ENCODE results near the gene NPHS1. TPM values are rescaled to one million over a fixed set of nuclear protein-coding genes. Genes with fewer than 3 reads are reported as not detected.

Gene NPHS1
- total and polyA plus RNA-seq, 2 donors from 2014 or later = 0.25 to 39.7 TPM

- peak overlapping the region in 1 of 3 donors; percentile 6 for H3K9ac ChIP-seq (ENCODE audit: low read length in 3 of 3)
- peak overlapping the region; percentile 1 to 56 (median 35) for H3K4me3 ChIP-seq (ENCODE audit: low read length in 3 of 3)
- intact Hi-C loops (cut with DNase I) = no loop called here
- H3K36me3 ChIP-seq (ENCODE audit: control insufficient read depth in 2 of 3, insufficient read depth in 3 of 3, low read length in 3 of 3) = no peaks in the 10 kb centered on the region
- no peak overlapping the region for H3K27ac ChIP-seq (ENCODE audit: low read depth in 2 of 2, low read length in 2 of 2)
- TF ChIP-seq CTCF (IDR thresholded peaks at IDR 0.05; ENCODE audit: borderline replicate concordance, extremely low read depth, insufficient read depth) = no peak
- H3K9me3 ChIP-seq (ENCODE audit: control insufficient read depth in 2 of 3, insufficient read depth in 1 of 3, low read length in 3 of 3) = no peaks in the 10 kb centered on the region
- FAIRE-seq (no peak), DNase-seq (peak in 2 of 5 donors; percentile 13 to 46)
- H3K4me1 ChIP-seq (ENCODE audit: control insufficient read depth in 2 of 3, insufficient read depth in 2 of 3, low read depth in 1 of 3, low read length in 3 of 3) = peaks cover 0 to 4% (median 3%) of the 10 kb centered on the region in 3 donors
- no peaks in the 10 kb centered on the region for H3K27me3 ChIP-seq (ENCODE audit: control insufficient read depth, insufficient read depth, low read length)
These were observed 76.1 kb downstream of the NPHS1 start for GRCh38 chr19:35776102-35776788.

Other genes with a start within 250 kb of the NPHS1 start
- gene HAUS5, start 239.8 kb downstream of the NPHS1 start, total RNA-seq = 15.9 TPM
- gene HAUS5, start 239.8 kb downstream of the NPHS1 start, polyA plus RNA-seq (ENCODE audit: insufficient read depth, low read depth, low replicate concordance) = 6.8 TPM
- gene RBM42, start 223.5 kb downstream of the NPHS1 start, total RNA-seq = 77.6 TPM
- gene RBM42, start 223.5 kb downstream of the NPHS1 start, polyA plus RNA-seq (ENCODE audit: insufficient read depth, low read depth, low replicate concordance) = 78.1 TPM
- 0.38 TPM for gene ETV2, start 210.8 kb downstream of the NPHS1 start, total RNA-seq
- gene ETV2, start 210.8 kb downstream of the NPHS1 start, polyA plus RNA-seq (ENCODE audit: insufficient read depth, low read depth, low replicate concordance) = 3.3 TPM
- gene COX6B1, start 204.2 kb downstream of the NPHS1 start, total RNA-seq = 323 TPM
- 1,951 TPM for gene COX6B1, start 204.2 kb downstream of the NPHS1 start, polyA plus RNA-seq (ENCODE audit: insufficient read depth, low read depth, low replicate concordance)
- gene UPK1A, start 186.0 kb downstream of the NPHS1 start, total RNA-seq = not detected
- 0.32 TPM for gene UPK1A, start 186.0 kb downstream of the NPHS1 start, polyA plus RNA-seq (ENCODE audit: insufficient read depth, low read depth, low replicate concordance)
- gene ZBTB32, start 147.9 kb downstream of the NPHS1 start, total RNA-seq = 1.8 TPM
- not detected for gene ZBTB32, start 147.9 kb downstream of the NPHS1 start, polyA plus RNA-seq (ENCODE audit: insufficient read depth, low read depth, low replicate concordance)
- gene KMT2B, start 134.5 kb downstream of the NPHS1 start, total RNA-seq = 40.8 TPM
- 14.8 TPM for gene KMT2B, start 134.5 kb downstream of the NPHS1 start, polyA plus RNA-seq (ENCODE audit: insufficient read depth, low read depth, low replicate concordance)
- gene IGFLR1, start 110.1 kb downstream of the NPHS1 start, total RNA-seq = 22.3 TPM
- gene IGFLR1, start 110.1 kb downstream of the NPHS1 start, polyA plus RNA-seq (ENCODE audit: insufficient read depth, low read depth, low replicate concordance) = 26.0 TPM
- 27.4 TPM for gene U2AF1L4, start 107.1 kb downstream of the NPHS1 start, total RNA-seq
- gene U2AF1L4, start 107.1 kb downstream of the NPHS1 start, polyA plus RNA-seq (ENCODE audit: insufficient read depth, low read depth, low replicate concordance) = 47.7 TPM
- gene PSENEN, start 106.9 kb downstream of the NPHS1 start, total RNA-seq = 84.0 TPM
- gene PSENEN, start 106.9 kb downstream of the NPHS1 start, polyA plus RNA-seq (ENCODE audit: insufficient read depth, low read depth, low replicate concordance) = 185 TPM
- gene LIN37, start 103.9 kb downstream of the NPHS1 start, total RNA-seq = 11.2 TPM
- gene LIN37, start 103.9 kb downstream of the NPHS1 start, polyA plus RNA-seq (ENCODE audit: insufficient read depth, low read depth, low replicate concordance) = 11.4 TPM
- gene HSPB6, start 95.5 kb downstream of the NPHS1 start, total RNA-seq = 64.3 TPM
- gene HSPB6, start 95.5 kb downstream of the NPHS1 start, polyA plus RNA-seq (ENCODE audit: insufficient read depth, low read depth, low replicate concordance) = 53.1 TPM
- gene PROSER3, start 94.3 kb downstream of the NPHS1 start, total RNA-seq = 34.9 TPM
- 2.8 TPM for gene PROSER3, start 94.3 kb downstream of the NPHS1 start, polyA plus RNA-seq (ENCODE audit: insufficient read depth, low read depth, low replicate concordance)
- 18.5 TPM for gene ARHGAP33, start 76.9 kb downstream of the NPHS1 start, total RNA-seq
- gene ARHGAP33, start 76.9 kb downstream of the NPHS1 start, polyA plus RNA-seq (ENCODE audit: insufficient read depth, low read depth, low replicate concordance) = 5.6 TPM
- gene PRODH2, start 39.7 kb downstream of the NPHS1 start, total RNA-seq = 9.0 TPM
- gene PRODH2, start 39.7 kb downstream of the NPHS1 start, polyA plus RNA-seq (ENCODE audit: insufficient read depth, low read depth, low replicate concordance) = 409 TPM
- gene KIRREL2, start 4.4 kb upstream of the NPHS1 start, total RNA-seq = not detected
- gene KIRREL2, start 4.4 kb upstream of the NPHS1 start, polyA plus RNA-seq (ENCODE audit: insufficient read depth, low read depth, low replicate concordance) = 0.82 TPM
- gene APLP1, start 16.1 kb upstream of the NPHS1 start, total RNA-seq = 3.8 TPM
- 13.6 TPM for gene APLP1, start 16.1 kb upstream of the NPHS1 start, polyA plus RNA-seq (ENCODE audit: insufficient read depth, low read depth, low replicate concordance)
- gene NFKBID, start 48.0 kb upstream of the NPHS1 start, total RNA-seq = 23.9 TPM
- gene NFKBID, start 48.0 kb upstream of the NPHS1 start, polyA plus RNA-seq (ENCODE audit: insufficient read depth, low read depth, low replicate concordance) = 1.9 TPM
- gene HCST, start 50.0 kb upstream of the NPHS1 start, total RNA-seq = 16.7 TPM
- gene HCST, start 50.0 kb upstream of the NPHS1 start, polyA plus RNA-seq (ENCODE audit: insufficient read depth, low read depth, low replicate concordance) = 10.6 TPM
- 77.6 TPM for gene TYROBP, start 55.8 kb upstream of the NPHS1 start, total RNA-seq
- gene TYROBP, start 55.8 kb upstream of the NPHS1 start, polyA plus RNA-seq (ENCODE audit: insufficient read depth, low read depth, low replicate concordance) = 64.2 TPM
- gene LRFN3, start 83.9 kb upstream of the NPHS1 start, total RNA-seq = 9.4 TPM
- 8.2 TPM for gene LRFN3, start 83.9 kb upstream of the NPHS1 start, polyA plus RNA-seq (ENCODE audit: insufficient read depth, low read depth, low replicate concordance)
- gene SDHAF1, start 142.7 kb upstream of the NPHS1 start, total RNA-seq = 15.0 TPM
- 34.3 TPM for gene SDHAF1, start 142.7 kb upstream of the NPHS1 start, polyA plus RNA-seq (ENCODE audit: insufficient read depth, low read depth, low replicate concordance)
- gene SYNE4, start 156.3 kb upstream of the NPHS1 start, total RNA-seq = 7.0 TPM
- gene SYNE4, start 156.3 kb upstream of the NPHS1 start, polyA plus RNA-seq (ENCODE audit: insufficient read depth, low read depth, low replicate concordance) = 15.7 TPM
- 21.5 TPM for gene ALKBH6, start 161.7 kb upstream of the NPHS1 start, total RNA-seq
- 21.7 TPM for gene ALKBH6, start 161.7 kb upstream of the NPHS1 start, polyA plus RNA-seq (ENCODE audit: insufficient read depth, low read depth, low replicate concordance)
- 10.3 TPM for gene CLIP3, start 180.4 kb upstream of the NPHS1 start, total RNA-seq
- 12.3 TPM for gene CLIP3, start 180.4 kb upstream of the NPHS1 start, polyA plus RNA-seq (ENCODE audit: insufficient read depth, low read depth, low replicate concordance)
- 3.7 TPM for gene THAP8, start 201.8 kb upstream of the NPHS1 start, total RNA-seq
- 10.3 TPM for gene THAP8, start 201.8 kb upstream of the NPHS1 start, polyA plus RNA-seq (ENCODE audit: insufficient read depth, low read depth, low replicate concordance)
- 0.69 TPM for gene WDR62, start 202.4 kb upstream of the NPHS1 start, total RNA-seq
- gene WDR62, start 202.4 kb upstream of the NPHS1 start, polyA plus RNA-seq (ENCODE audit: insufficient read depth, low read depth, low replicate concordance) = 0.58 TPM

Data from kidney (tissue), 14 donors.